GM19467 (cell line): Measurements from ENCODE around the gene C17orf100.

Experiments
- ATAC-seq: cut with Tn5 transposase; IDR thresholded peaks from one replicate; pipeline ENCODE4 v1.9.1; 2021; ENCODE audit warnings: mild to moderate bottlenecking, moderate library complexity; ENCODE audit not compliant: unreplicated experiment

Gene C17orf100

GRCh38 chr17:6651354-6651918 is at the start of gene C17orf100, which contains the start of gene MED31:
C17orf100 (plus strand) TSS chr17:6651762; CDS start chr17:6651914, 152 bp downstream.
MED31 (minus strand) TSS chr17:6651605; CDS start chr17:6651528, 77 bp downstream.
- ATAC-seq = peak; percentile 83

GRCh38 chr17:6602141-6602540 is 49.4 kb upstream of the C17orf100 start:
- no peak for ATAC-seq

GRCh38 chr17:6603744-6604325 is 47.7 kb upstream of the C17orf100 start:
- ATAC-seq = no peak

- no peak for ATAC-seq
Measured at GRCh38 chr17:6605142-6605541, 46.4 kb upstream of the C17orf100 start.

- no peak for ATAC-seq
Measured at GRCh38 chr17:6608321-6608720, 43.2 kb upstream of the C17orf100 start.

- ATAC-seq = no peak
Measured at GRCh38 chr17:6610011-6610410, 41.6 kb upstream of the C17orf100 start.

GRCh38 chr17:6611231-6611630 is 40.3 kb upstream of the C17orf100 start:
- no peak for ATAC-seq

- no peak for ATAC-seq
Measured at GRCh38 chr17:6623941-6624340, 27.6 kb upstream of the C17orf100 start.

GRCh38 chr17:6626616-6627015 is 24.9 kb upstream of the C17orf100 start:
- no peak for ATAC-seq

- no peak for ATAC-seq
Measured at GRCh38 chr17:6627019-6627418, 24.5 kb upstream of the C17orf100 start.

- no peak for ATAC-seq
Measured at GRCh38 chr17:6630390-6630789, 21.2 kb upstream of the C17orf100 start.

- no peak for ATAC-seq
Measured at GRCh38 chr17:6632530-6632929, 19.0 kb upstream of the C17orf100 start.

- ATAC-seq = no peak
Measured at GRCh38 chr17:6633263-6633662, 18.3 kb upstream of the C17orf100 start.

- ATAC-seq = no peak
Measured at GRCh38 chr17:6636105-6636504, 15.5 kb upstream of the C17orf100 start.

GRCh38 chr17:6636616-6637457 is 14.7 kb upstream of the C17orf100 start:
- no peak for ATAC-seq

- no peak for ATAC-seq
Measured at GRCh38 chr17:6637458-6637840, 14.1 kb upstream of the C17orf100 start.

GRCh38 chr17:6638046-6638908 is 13.3 kb upstream of the C17orf100 start:
- no peak for ATAC-seq

GRCh38 chr17:6639014-6639585 is 12.5 kb upstream of the C17orf100 start:
- no peak for ATAC-seq

- no peak for ATAC-seq
Measured at GRCh38 chr17:6639586-6640535, 11.7 kb upstream of the C17orf100 start.
